ENCODE measurements around the gene LETMD1.

The LETMD1 gene

GRCh38 chr12:51080136-51080535 lies 32.0 kb downstream of the LETMD1 start:
- DNase-seq: no peak

GRCh38 chr12:51081421-51081820 lies 33.3 kb downstream of the LETMD1 start:
- no peak for DNase-seq

GRCh38 chr12:51082561-51083125 lies 34.5 kb downstream of the LETMD1 start:
- peak; percentile 40 for DNase-seq

GRCh38 chr12:51083126-51083833 lies 35.2 kb downstream of the LETMD1 start, which contains the start of gene CSRNP2:
TSS of gene CSRNP2 (minus strand) at chr12:51083596. CDS start at chr12:51076561, 7,035 bp downstream.
- peak; percentile 96 for DNase-seq

GRCh38 chr12:51085757-51086156 lies 37.6 kb downstream of the LETMD1 start:
- no peak for DNase-seq

GRCh38 chr12:51086933-51087332 lies 38.8 kb downstream of the LETMD1 start:
- no peak for DNase-seq

- DNase-seq: no peak
Observed at GRCh38 chr12:51087818-51088217, 39.7 kb downstream of the LETMD1 start.

GRCh38 chr12:51090705-51091229 lies 42.6 kb downstream of the LETMD1 start:
- no peak for DNase-seq

GRCh38 chr12:51098611-51099010 lies 50.5 kb downstream of the LETMD1 start:
- peak; percentile 11 for DNase-seq

GRCh38 chr12:51103977-51104376 lies 55.9 kb downstream of the LETMD1 start:
- DNase-seq: no peak

- DNase-seq: no peak
Observed at GRCh38 chr12:51108136-51108535, 60.0 kb downstream of the LETMD1 start.

Measured in fibroblast of upper back skin (primary cell).